ENCODE data around the gene TICAM2.

TICAM2 gene

DNA sequence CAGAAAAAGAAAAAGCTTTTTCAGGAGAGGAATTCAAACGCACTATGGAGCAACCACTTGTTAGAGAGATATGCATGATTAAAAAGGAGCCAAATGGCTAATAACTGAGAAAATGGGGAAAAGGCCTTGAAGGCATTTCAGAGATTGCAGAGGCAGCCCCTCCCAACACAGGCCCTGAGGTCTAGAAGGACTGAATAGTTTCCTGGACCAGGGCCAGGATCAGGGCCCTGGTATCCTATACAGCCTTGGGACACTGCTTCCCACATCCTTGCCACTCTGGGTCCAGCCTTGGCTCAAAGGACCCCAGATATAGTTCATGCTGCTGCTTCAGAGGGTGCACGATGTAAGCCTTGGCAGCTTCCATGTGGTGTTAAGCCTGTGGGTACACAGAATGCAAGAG is 37.0 kb downstream of the TICAM2 start:
- in situ Hi-C loops (cut with MboI; ENCODE audit: low pct_unique_long_range_greater_than_20kb, low sequenced_read_pairs, unreplicated experiment): no loop called here
- TF ChIP-seq, protein P1, sequence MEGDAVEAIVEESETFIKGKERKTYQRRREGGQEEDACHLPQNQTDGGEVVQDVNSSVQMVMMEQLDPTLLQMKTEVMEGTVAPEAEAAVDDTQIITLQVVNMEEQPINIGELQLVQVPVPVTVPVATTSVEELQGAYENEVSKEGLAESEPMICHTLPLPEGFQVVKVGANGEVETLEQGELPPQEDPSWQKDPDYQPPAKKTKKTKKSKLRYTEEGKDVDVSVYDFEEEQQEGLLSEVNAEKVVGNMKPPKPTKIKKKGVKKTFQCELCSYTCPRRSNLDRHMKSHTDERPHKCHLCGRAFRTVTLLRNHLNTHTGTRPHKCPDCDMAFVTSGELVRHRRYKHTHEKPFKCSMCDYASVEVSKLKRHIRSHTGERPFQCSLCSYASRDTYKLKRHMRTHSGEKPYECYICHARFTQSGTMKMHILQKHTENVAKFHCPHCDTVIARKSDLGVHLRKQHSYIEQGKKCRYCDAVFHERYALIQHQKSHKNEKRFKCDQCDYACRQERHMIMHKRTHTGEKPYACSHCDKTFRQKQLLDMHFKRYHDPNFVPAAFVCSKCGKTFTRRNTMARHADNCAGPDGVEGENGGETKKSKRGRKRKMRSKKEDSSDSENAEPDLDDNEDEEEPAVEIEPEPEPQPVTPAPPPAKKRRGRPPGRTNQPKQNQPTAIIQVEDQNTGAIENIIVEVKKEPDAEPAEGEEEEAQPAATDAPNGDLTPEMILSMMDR (IDR thresholded peaks at IDR 0.05; ENCODE audit: extremely low read depth, insufficient read depth, missing control alignments): no peak
- DNase-seq (ENCODE audit: low spot score): no peak

DNA sequence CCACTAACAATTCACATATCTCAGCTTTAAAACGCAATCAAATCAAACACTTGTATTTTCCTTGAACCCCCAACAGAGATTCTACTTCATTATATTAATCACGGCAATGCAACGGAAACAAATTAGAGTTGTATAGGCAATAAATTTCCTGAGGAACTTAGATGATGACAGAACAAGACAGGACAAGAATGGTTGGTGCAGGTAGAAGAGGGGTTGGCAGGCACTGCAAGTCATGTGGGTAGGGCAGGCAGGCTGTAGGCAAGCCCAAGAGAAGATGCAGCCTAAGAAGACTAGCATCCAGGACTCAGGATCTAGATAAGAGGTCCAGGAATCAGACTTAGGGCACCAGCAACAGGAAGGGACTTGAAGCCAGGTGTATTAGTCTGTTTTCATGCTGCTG is 41.1 kb downstream of the TICAM2 start:
- TF ChIP-seq, protein P1 (IDR thresholded peaks at IDR 0.05; ENCODE audit: extremely low read depth, insufficient read depth, missing control alignments): no peak
- DNase-seq (ENCODE audit: low spot score): no peak
- in situ Hi-C loops (cut with MboI; ENCODE audit: low pct_unique_long_range_greater_than_20kb, low sequenced_read_pairs, unreplicated experiment): no loop called here

DNA sequence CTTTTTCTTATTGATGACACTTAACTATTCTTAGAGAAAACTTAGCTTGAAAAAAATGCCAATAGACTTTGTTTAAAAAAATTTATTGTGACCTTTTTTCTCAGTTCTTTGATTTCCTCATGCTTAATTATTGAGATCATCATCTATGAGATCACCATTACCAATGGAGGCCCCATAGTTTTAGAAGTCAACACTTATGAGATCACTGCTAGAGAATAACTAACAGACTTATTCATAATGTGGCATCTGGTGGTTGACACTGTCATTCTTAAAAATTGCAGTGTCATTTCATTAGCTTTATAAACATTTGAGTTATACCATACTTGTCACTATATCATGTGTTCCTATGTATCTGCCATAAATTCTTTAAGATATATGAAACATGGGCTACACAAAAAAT is 42.8 kb downstream of the TICAM2 start:
- in situ Hi-C loops (cut with MboI; ENCODE audit: low pct_unique_long_range_greater_than_20kb, low sequenced_read_pairs, unreplicated experiment): no loop called here
- TF ChIP-seq, protein P1 (IDR thresholded peaks at IDR 0.05; ENCODE audit: extremely low read depth, insufficient read depth, missing control alignments): no peak
- no peak for DNase-seq (ENCODE audit: low spot score)

GRCh38 chr5:115558388-115558956 is 43.8 kb downstream of the TICAM2 start:
- in situ Hi-C loops (cut with MboI; ENCODE audit: low pct_unique_long_range_greater_than_20kb, low sequenced_read_pairs, unreplicated experiment): no loop called here
- TF ChIP-seq, protein P1 (IDR thresholded peaks at IDR 0.05; ENCODE audit: extremely low read depth, insufficient read depth, missing control alignments): no peak
- no peak for DNase-seq (ENCODE audit: low spot score)

- TF ChIP-seq, protein P1 (IDR thresholded peaks at IDR 0.05; ENCODE audit: extremely low read depth, insufficient read depth, missing control alignments): no peak
- DNase-seq (ENCODE audit: low spot score): no peak
- in situ Hi-C loops (cut with MboI; ENCODE audit: low pct_unique_long_range_greater_than_20kb, low sequenced_read_pairs, unreplicated experiment): no loop called here
Observed at GRCh38 chr5:115557667-115558387, 44.5 kb downstream of the TICAM2 start.

GRCh38 chr5:115556276-115556675 is 46.0 kb downstream of the TICAM2 start:
- DNase-seq (ENCODE audit: low spot score): no peak
- TF ChIP-seq, protein P1 (IDR thresholded peaks at IDR 0.05; ENCODE audit: extremely low read depth, insufficient read depth, missing control alignments): no peak
- in situ Hi-C loops (cut with MboI; ENCODE audit: low pct_unique_long_range_greater_than_20kb, low sequenced_read_pairs, unreplicated experiment): no loop called here

Data from GM13977 (cell line).